LNCaP clone FGC (cell line): ENCODE results near the gene BTBD9.
"Not testable (repeated sequence)": the region's sequence is repeated elsewhere in the genome, so short reads cannot be mapped to it uniquely, and the experiment has no call there.

Experiments
- DNase-seq: peaks from one replicate; pipeline ENCODE4 v3.0.0-alpha.2; 2011; ENCODE audit warnings: low read depth
- H3K4me3 ChIP-seq: 2 replicates; pipeline ENCODE4 v1.5.1; 2011; ENCODE audit warnings: mild to moderate bottlenecking, low read depth, low read length, control low read depth
- TF ChIP-seq, protein P1 (sequence below): IDR thresholded peaks from 2 replicates; pipeline ENCODE4 v1.5.1; 2012; ENCODE audit warnings: mild to moderate bottlenecking; ENCODE audit not compliant: control insufficient read depth, insufficient read depth; ENCODE audit errors: extremely low read depth

Gene BTBD9

GRCh38 chr6:38432079-38432478, 207.7 kb downstream of the BTBD9 start:
- H3K4me3 ChIP-seq, result no peak overlapping the region
- DNase-seq, result no peak
- TF ChIP-seq, protein P1, sequence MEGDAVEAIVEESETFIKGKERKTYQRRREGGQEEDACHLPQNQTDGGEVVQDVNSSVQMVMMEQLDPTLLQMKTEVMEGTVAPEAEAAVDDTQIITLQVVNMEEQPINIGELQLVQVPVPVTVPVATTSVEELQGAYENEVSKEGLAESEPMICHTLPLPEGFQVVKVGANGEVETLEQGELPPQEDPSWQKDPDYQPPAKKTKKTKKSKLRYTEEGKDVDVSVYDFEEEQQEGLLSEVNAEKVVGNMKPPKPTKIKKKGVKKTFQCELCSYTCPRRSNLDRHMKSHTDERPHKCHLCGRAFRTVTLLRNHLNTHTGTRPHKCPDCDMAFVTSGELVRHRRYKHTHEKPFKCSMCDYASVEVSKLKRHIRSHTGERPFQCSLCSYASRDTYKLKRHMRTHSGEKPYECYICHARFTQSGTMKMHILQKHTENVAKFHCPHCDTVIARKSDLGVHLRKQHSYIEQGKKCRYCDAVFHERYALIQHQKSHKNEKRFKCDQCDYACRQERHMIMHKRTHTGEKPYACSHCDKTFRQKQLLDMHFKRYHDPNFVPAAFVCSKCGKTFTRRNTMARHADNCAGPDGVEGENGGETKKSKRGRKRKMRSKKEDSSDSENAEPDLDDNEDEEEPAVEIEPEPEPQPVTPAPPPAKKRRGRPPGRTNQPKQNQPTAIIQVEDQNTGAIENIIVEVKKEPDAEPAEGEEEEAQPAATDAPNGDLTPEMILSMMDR, result no peak

- DNase-seq, result no peak
- TF ChIP-seq, protein P1, result no peak
- no peak overlapping the region for H3K4me3 ChIP-seq
Observed at GRCh38 chr6:38429546-38429945, 210.2 kb downstream of the BTBD9 start.

GRCh38 chr6:38427492-38428210, 212.1 kb downstream of the BTBD9 start:
- no peak overlapping the region for H3K4me3 ChIP-seq
- no peak for DNase-seq
- TF ChIP-seq, protein P1, result no peak

- H3K4me3 ChIP-seq, DNase-seq: not testable (repeated sequence)
Observed at GRCh38 chr6:38425788-38426488, 213.8 kb downstream of the BTBD9 start.

DNA sequence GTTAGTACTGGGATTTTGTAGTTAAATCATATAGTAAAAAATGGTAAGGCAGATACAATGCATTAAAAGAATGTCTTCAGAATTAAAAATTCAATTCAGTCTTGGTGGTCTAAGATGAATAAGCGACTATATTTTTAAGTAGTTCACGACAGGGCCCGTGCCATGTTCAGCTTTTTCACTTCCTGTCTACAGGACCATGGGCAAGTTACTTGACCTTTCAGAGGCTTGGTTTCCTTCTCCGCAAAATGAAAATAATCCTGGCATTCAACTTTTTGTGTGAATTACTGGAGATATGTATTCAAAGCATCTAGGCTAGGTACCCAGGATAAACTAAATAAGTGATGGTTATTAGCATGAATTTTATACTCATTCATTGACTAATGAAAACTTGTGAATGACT, 216.0 kb downstream of the BTBD9 start:
- DNase-seq, result no peak
- H3K4me3 ChIP-seq, result no peak overlapping the region
- TF ChIP-seq, protein P1, result no peak

DNA sequence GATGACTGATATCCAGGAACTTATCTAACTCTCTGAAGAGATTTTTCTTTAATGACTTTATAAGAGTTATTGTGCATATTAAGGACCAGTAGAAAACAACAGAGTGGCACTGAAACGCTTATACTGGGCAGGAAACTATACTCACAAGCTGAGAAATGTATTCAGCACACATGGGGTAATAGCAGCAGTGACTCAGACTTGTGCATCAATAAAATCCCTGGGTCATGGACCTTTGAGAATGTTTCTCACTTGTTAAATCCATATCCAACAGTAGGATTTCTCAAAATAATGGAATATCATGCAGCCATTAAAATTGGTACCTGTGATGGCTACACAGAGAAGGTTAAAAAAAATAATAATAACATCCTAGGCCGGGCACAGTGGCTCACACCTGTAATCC, 219.5 kb downstream of the BTBD9 start:
- DNase-seq, result no peak
- H3K4me3 ChIP-seq, result no peak overlapping the region
- TF ChIP-seq, protein P1, result no peak

GRCh38 chr6:38417521-38417920, 222.2 kb downstream of the BTBD9 start:
- no peak overlapping the region for H3K4me3 ChIP-seq
- no peak for DNase-seq
- TF ChIP-seq, protein P1, result no peak
